ENCODE measurements around the gene ZFYVE21.

- no peak for TF ChIP-seq POLR2A (IDR thresholded peaks at IDR 0.05)
- TF ChIP-seq, protein P1, sequence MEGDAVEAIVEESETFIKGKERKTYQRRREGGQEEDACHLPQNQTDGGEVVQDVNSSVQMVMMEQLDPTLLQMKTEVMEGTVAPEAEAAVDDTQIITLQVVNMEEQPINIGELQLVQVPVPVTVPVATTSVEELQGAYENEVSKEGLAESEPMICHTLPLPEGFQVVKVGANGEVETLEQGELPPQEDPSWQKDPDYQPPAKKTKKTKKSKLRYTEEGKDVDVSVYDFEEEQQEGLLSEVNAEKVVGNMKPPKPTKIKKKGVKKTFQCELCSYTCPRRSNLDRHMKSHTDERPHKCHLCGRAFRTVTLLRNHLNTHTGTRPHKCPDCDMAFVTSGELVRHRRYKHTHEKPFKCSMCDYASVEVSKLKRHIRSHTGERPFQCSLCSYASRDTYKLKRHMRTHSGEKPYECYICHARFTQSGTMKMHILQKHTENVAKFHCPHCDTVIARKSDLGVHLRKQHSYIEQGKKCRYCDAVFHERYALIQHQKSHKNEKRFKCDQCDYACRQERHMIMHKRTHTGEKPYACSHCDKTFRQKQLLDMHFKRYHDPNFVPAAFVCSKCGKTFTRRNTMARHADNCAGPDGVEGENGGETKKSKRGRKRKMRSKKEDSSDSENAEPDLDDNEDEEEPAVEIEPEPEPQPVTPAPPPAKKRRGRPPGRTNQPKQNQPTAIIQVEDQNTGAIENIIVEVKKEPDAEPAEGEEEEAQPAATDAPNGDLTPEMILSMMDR (IDR thresholded peaks at IDR 0.05) = no peak
These were observed 19.6 kb upstream of the ZFYVE21 start for GRCh38 chr14:103696070-103696402.
